PC-9 (cell line): ENCODE results near the gene GMDS. TPM values are rescaled to one million over a fixed set of nuclear protein-coding genes. Genes with fewer than 3 reads are reported as not detected.

ENCODE experiments used
- BruUV-seq: library from RNA; stranded (reverse); fragments of 400-500 nt; replicated peaks from 2 replicates; lab custom pipeline; 2021; lab: Mats Ljungman, UMichigan
- CTCF ChIA-PET: fragments of 300-600 bp; sonication (Branson Sonifier 250); formaldehyde crosslinking; loops from one replicate; lab custom pipeline; 2022; ENCODE audit warnings: antibody characterized with exemption; lab: Charles Lee
- POLR2A ChIA-PET: fragments of 300-600 bp; sonication (Branson Sonifier 250); formaldehyde crosslinking; loops from one replicate; lab custom pipeline; 2022; ENCODE audit warnings: antibody characterized with exemption; ENCODE audit not compliant: unreplicated experiment; lab: Charles Lee
- DNase-seq, 2 experiments: peaks; one replicate each; pipeline versions ENCODE4 v3.0.0 to v3.0.0-alpha.2; 2015 to 2022; ENCODE audit warnings: mixed read lengths in 1 of 2
- H2AFZ ChIP-seq: fragments of 200-600 bp; sonication (generic); 2 replicates; pipeline ENCODE4 v1.8.1; 2017; ENCODE audit warnings: antibody characterized with exemption
- H3F3A ChIP-seq: fragments of 200-600 bp; sonication (generic); 2 replicates; pipeline ENCODE4 v1.8.1; 2017; ENCODE audit warnings: antibody characterized with exemption, mild to moderate bottlenecking, low read depth; ENCODE audit not compliant: insufficient read depth
- H3K27ac ChIP-seq: fragments of 200-600 bp; sonication (generic); 2 replicates; pipeline ENCODE4 v1.6.1; 2016; ENCODE audit warnings: mixed run types
- H3K27me3 ChIP-seq: fragments of 200-600 bp; sonication (generic); 2 replicates; pipeline ENCODE4 v1.6.1; 2016; ENCODE audit warnings: low read depth, mixed run types; ENCODE audit not compliant: insufficient read depth
- H3K36me3 ChIP-seq: fragments of 200-600 bp; sonication (generic); 2 replicates; pipeline ENCODE4 v1.6.1; 2016; ENCODE audit warnings: low read depth, mixed run types
- H3K4me1 ChIP-seq: fragments of 200-600 bp; sonication (generic); replicated peaks from 2 replicates; pipeline ENCODE4 v1.6.1; 2016; ENCODE audit warnings: mixed run types; ENCODE audit not compliant: insufficient read depth
- H3K4me2 ChIP-seq: fragments of 200-600 bp; sonication (generic); 2 replicates; pipeline ENCODE4 v1.6.1; 2017; ENCODE audit warnings: mixed run types
- H3K4me3 ChIP-seq: fragments of 200-600 bp; sonication (generic); 2 replicates; pipeline ENCODE4 v1.6.1; 2016; ENCODE audit warnings: mixed run types
- H3K79me2 ChIP-seq: fragments of 200-600 bp; sonication (generic); 2 replicates; pipeline ENCODE4 v1.6.1; 2017; ENCODE audit warnings: low read depth, mixed run types
- H3K9me2 ChIP-seq: fragments of 200-600 bp; sonication (generic); 2 replicates; pipeline ENCODE4 v1.8.1; 2017; ENCODE audit warnings: mild to moderate bottlenecking; ENCODE audit not compliant: insufficient read depth
- H3K9me3 ChIP-seq: fragments of 200-600 bp; sonication (generic); 2 replicates; pipeline ENCODE4 v1.8.1; 2016; ENCODE audit warnings: low read depth; ENCODE audit not compliant: insufficient read depth
- H4K20me1 ChIP-seq: fragments of 200-600 bp; sonication (generic); 2 replicates; pipeline ENCODE4 v1.8.1; 2017; ENCODE audit not compliant: insufficient read depth
- EZH2 ChIP-seq: fragments of 200-600 bp; sonication (generic); IDR thresholded peaks from 2 replicates; pipeline ENCODE4 v1.8.0; 2017; ENCODE audit warnings: antibody characterized with exemption, low read depth
- intact Hi-C: fragments of 100-400 bp; cut with micrococcal nuclease; formaldehyde crosslinking; loops from one replicate; pipeline ENCODE4 v1.10.0; 2022; ENCODE audit not compliant: unreplicated experiment
- total RNA-seq: library from RNA; stranded (reverse); gene quantifications from 2 replicates; pipeline ENCODE4 v1.2.3, GENCODE V29; 2021
- TF ChIP-seq, protein P1 (sequence below): fragments of 200-600 bp; sonication (generic); conservative IDR thresholded peaks from 2 replicates; pipeline ENCODE4 v1.6.1; 2017; ENCODE audit warnings: mixed run types, antibody characterized with exemption, mild to moderate bottlenecking, moderate library complexity

GMDS gene
- total RNA-seq, 1 experiment from 2014 or later: 30.1 TPM

DNA sequence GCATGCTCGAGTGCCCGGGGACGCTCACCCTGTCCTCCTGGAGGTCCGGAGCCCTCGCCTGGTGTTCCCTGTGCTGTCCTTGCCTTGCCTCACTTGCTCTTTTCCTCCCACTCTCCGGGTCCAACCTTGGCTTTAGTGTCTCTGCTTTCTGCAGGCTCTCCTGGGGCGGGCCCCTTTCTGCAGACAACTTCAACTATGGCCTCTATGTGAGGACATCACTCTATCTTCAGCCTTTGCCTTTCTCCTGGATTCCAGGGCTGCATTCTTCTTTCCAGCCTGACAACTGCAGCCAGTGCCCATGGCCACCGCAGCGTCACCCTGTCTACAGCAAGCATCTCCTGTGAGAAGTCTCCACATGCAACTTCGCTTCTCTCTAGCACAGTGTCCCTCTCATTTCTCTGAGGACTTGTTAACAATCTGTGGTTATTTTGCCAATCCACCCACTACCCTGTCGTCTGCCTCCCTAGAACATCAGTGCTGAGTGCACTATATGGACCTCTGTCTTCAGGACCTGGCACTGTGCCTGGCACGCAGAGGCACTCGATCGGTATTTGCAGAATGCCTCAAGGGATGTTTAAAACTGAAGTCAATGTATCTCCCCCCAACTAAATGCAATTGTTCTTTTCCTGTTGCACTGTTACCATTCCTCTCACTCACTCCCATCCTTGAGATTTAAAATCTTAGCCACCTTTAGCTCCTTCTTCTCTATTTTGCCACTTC is 599.8 kb downstream of the GMDS start:
- H3K9me2 ChIP-seq: no peaks in the 10 kb centered on the region
- no peak overlapping the region for H3K4me2 ChIP-seq
- POLR2A ChIA-PET: no interaction called here
- DNase-seq: no peak
- H4K20me1 ChIP-seq: no peaks in the 10 kb centered on the region
- no peak overlapping the region for H2AFZ ChIP-seq
- no peaks in the 10 kb centered on the region for H3K27me3 ChIP-seq
- no peak overlapping the region for H3K4me3 ChIP-seq
- H3K36me3 ChIP-seq: no peaks in the 10 kb centered on the region
- CTCF ChIA-PET: no interaction called here
- TF ChIP-seq, protein P1, sequence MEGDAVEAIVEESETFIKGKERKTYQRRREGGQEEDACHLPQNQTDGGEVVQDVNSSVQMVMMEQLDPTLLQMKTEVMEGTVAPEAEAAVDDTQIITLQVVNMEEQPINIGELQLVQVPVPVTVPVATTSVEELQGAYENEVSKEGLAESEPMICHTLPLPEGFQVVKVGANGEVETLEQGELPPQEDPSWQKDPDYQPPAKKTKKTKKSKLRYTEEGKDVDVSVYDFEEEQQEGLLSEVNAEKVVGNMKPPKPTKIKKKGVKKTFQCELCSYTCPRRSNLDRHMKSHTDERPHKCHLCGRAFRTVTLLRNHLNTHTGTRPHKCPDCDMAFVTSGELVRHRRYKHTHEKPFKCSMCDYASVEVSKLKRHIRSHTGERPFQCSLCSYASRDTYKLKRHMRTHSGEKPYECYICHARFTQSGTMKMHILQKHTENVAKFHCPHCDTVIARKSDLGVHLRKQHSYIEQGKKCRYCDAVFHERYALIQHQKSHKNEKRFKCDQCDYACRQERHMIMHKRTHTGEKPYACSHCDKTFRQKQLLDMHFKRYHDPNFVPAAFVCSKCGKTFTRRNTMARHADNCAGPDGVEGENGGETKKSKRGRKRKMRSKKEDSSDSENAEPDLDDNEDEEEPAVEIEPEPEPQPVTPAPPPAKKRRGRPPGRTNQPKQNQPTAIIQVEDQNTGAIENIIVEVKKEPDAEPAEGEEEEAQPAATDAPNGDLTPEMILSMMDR: no peak
- TF ChIP-seq EZH2: no peak
- no peaks in the 10 kb centered on the region for H3K79me2 ChIP-seq
- intact Hi-C loops: no loop called here
- peaks cover 20% of the 10 kb centered on the region for H3K4me1 ChIP-seq
- no TSS peak for BruUV-seq
- H3K9me3 ChIP-seq: no peaks in the 10 kb centered on the region
- no peaks in the 10 kb centered on the region for H3F3A ChIP-seq
- H3K27ac ChIP-seq: no peak overlapping the region

DNA sequence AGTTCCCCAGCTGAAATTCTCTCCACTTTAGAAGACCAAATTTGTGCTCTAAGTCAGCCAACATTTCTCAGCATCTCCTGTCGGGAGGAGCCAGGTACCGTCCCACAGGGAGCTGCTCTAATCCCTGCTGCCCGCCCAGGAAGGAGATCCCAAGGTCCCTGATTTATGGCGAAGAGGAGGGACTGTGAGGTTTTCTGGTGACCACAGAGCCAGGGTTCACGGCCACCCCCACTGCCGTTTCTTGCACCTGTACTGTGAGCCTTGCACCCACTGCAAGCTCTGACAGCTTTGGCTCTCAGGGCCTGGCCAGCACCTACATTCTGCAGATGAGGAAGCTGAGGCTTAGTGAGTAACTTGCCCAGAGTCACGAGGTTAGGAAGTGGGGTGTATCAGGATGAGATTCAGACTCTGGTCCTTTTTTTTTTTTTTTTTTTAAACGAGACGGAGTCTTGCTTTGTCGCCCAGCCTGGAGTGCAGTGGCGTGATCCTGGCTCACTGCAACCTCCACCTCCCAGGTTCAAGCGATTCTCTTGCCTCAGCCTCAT is 600.8 kb downstream of the GMDS start:
- Histone ChIP-seq H3F3A (no peaks in the 10 kb centered on the region), H2AFZ (no peak overlapping the region), H3K4me3 (no peak overlapping the region), H4K20me1 (no peaks in the 10 kb centered on the region), H3K9me3 (no peaks in the 10 kb centered on the region), H3K36me3 (no peaks in the 10 kb centered on the region), H3K27me3 (no peaks in the 10 kb centered on the region), H3K27ac (no peak overlapping the region), H3K4me2 (no peak overlapping the region), H3K79me2 (no peaks in the 10 kb centered on the region), H3K9me2 (no peaks in the 10 kb centered on the region), H3K4me1 (peaks cover 26% of the 10 kb centered on the region)
- ChIA-PET CTCF (no interaction called here), POLR2A (no interaction called here)
- intact Hi-C loops: no loop called here
- no peak for DNase-seq
- TF ChIP-seq EZH2: no peak
- TF ChIP-seq, protein P1: no peak
- BruUV-seq: no TSS peak

DNA sequence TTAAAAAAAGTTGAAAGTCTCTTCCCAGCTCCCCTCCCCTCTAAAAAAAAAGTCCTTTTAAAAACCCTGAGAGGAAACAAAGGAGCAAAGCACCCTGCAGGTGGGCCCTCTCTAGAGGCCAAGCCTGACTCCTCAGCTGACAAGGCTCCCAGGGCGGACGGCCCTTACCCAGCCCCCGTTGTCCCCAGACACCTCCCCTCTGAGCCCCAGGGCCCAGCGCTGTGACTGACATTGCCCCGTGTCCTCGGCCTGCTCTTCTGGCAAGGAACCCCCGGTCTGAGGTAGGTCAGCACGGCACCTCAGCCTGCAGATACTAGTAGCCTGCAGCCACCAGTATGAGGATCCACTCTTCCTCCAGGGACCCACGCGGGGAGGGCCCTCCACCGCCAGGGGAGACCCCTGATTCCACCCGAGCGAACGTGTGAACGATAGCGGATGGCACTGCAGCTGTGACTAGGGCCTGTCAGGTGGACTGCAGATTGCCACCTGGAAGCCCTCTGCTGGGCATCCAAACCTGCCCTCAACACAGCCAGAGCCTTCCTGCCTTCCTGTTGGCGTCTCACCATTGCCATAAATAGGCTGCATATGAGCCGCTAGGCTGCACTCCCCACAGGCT is 601.5 kb downstream of the GMDS start:
- ChIA-PET CTCF (no interaction called here), POLR2A (no interaction called here)
- Histone ChIP-seq H3F3A (no peaks in the 10 kb centered on the region), H4K20me1 (no peaks in the 10 kb centered on the region), H3K27me3 (no peaks in the 10 kb centered on the region), H3K36me3 (no peaks in the 10 kb centered on the region), H3K79me2 (no peaks in the 10 kb centered on the region), H3K9me3 (no peaks in the 10 kb centered on the region), H3K4me3 (no peak overlapping the region), H2AFZ (no peak overlapping the region), H3K9me2 (no peaks in the 10 kb centered on the region), H3K27ac (no peak overlapping the region), H3K4me2 (no peak overlapping the region), H3K4me1 (peaks cover 26% of the 10 kb centered on the region)
- TF ChIP-seq EZH2: no peak
- TF ChIP-seq, protein P1: no peak
- no TSS peak for BruUV-seq
- no peak for DNase-seq
- intact Hi-C loops: no loop called here
